SK-N-SH (cell line): ENCODE results near the gene SDK1. TPM values are rescaled to one million over a fixed set of nuclear protein-coding genes. Genes with fewer than 3 reads are reported as not detected.

Experiments
- CTCF ChIA-PET: fragments of 300-600, 350-600 bp; formaldehyde crosslinking; extraction: SDS; loops from one replicate; lab custom pipeline; 2021; lab: Yijun Ruan, JAX
- POLR2A ChIA-PET: fragments of 350-600 bp; sonication (Branson Sonifier 250); formaldehyde crosslinking; extraction: SDS; loops from one replicate; lab custom pipeline; 2020; ENCODE audit warnings: antibody characterized with exemption, inconsistent platforms; lab: Yijun Ruan, JAX
- DNase-seq: peaks from one replicate; pipeline ENCODE4 v3.0.0; 2012
- H2AFZ ChIP-seq: fragments of 200-600 bp; sonication (generic); 2 replicates; pipeline ENCODE4 v1.8.1; 2016; ENCODE audit warnings: antibody characterized with exemption, mild to moderate bottlenecking, low read depth
- H3F3A ChIP-seq: fragments of 200-600 bp; sonication (generic); replicated peaks from 2 replicates; pipeline ENCODE3; 2016; ENCODE audit warnings: antibody characterized with exemption, mild to moderate bottlenecking; ENCODE audit not compliant: insufficient read depth
- H3K27ac ChIP-seq, 2 experiments: fragments of 200-500 bp in 1 of 2; fragments of 200-600 bp in 1 of 2; sonication (Bioruptor generic) in 1 of 2; sonication (generic), shearing (Covaris generic) in 1 of 2; 2 replicates each; pipeline versions ENCODE4 v1.5.1 to v1.6.1; 2014 to 2016; ENCODE audit warnings: low read depth in 2 of 2, inconsistent platforms in 1 of 2, low read length in 1 of 2, mild to moderate bottlenecking in 1 of 2, mixed read lengths in 1 of 2
- H3K27me3 ChIP-seq: fragments of 200-600 bp; sonication (generic), shearing (Covaris generic); 2 replicates; pipeline ENCODE4 v1.6.1; 2016; ENCODE audit warnings: mixed run types; ENCODE audit not compliant: insufficient read depth
- H3K36me3 ChIP-seq, 2 experiments: fragments of 200-500 bp in 1 of 2; fragments of 200-600 bp in 1 of 2; sonication (Bioruptor generic) in 1 of 2; sonication (generic) in 1 of 2; replicated peaks in 1 of 2; 2 replicates each; pipeline versions ENCODE3 to v1.5.1; 2014 to 2016; ENCODE audit warnings: low read length in 1 of 2, mild to moderate bottlenecking in 1 of 2; ENCODE audit not compliant: insufficient read depth in 2 of 2, control insufficient read depth in 1 of 2
- H3K4me1 ChIP-seq, 2 experiments: fragments of 200-500 bp in 1 of 2; fragments of 200-600 bp in 1 of 2; sonication (Bioruptor generic) in 1 of 2; sonication (generic), shearing (Covaris generic) in 1 of 2; 2 replicates each; pipeline versions ENCODE4 v1.5.1 to v1.6.1; 2014 to 2016; ENCODE audit warnings: low read depth in 1 of 2, low read length in 1 of 2, mixed run types in 1 of 2; ENCODE audit not compliant: insufficient read depth in 2 of 2, control insufficient read depth in 1 of 2
- H3K4me2 ChIP-seq: fragments of 200-600 bp; sonication (generic), shearing (Covaris generic); 2 replicates; pipeline ENCODE4 v1.6.1; 2017; ENCODE audit warnings: mixed run types
- H3K4me3 ChIP-seq, 2 experiments: fragments of 200-500 bp in 1 of 2; fragments of 200-600 bp in 1 of 2; sonication (Bioruptor generic) in 1 of 2; sonication (generic), shearing (Covaris generic) in 1 of 2; 2 replicates each; pipeline versions ENCODE4 v1.5.1 to v1.8.1; 2014 to 2016; ENCODE audit warnings: low read depth in 2 of 2, inconsistent platforms in 1 of 2, low read length in 1 of 2, mild to moderate bottlenecking in 1 of 2, mixed read lengths in 1 of 2, moderate library complexity in 1 of 2
- H3K79me2 ChIP-seq: fragments of 200-600 bp; sonication (generic); 2 replicates; pipeline ENCODE4 v1.8.1; 2017; ENCODE audit warnings: mild to moderate bottlenecking; ENCODE audit not compliant: insufficient read depth
- H3K9ac ChIP-seq: fragments of 200-600 bp; sonication (generic); 2 replicates; pipeline ENCODE4 v1.6.1; 2017; ENCODE audit warnings: mixed run types
- H3K9me2 ChIP-seq: fragments of 200-600 bp; sonication (generic); 2 replicates; pipeline ENCODE4 v1.6.1; 2017; ENCODE audit warnings: mixed run types
- H3K9me3 ChIP-seq: fragments of 200-600 bp; sonication (generic); 2 replicates; pipeline ENCODE4 v1.6.1; 2017; ENCODE audit warnings: mixed run types, mild to moderate bottlenecking, moderate library complexity
- H4K20me1 ChIP-seq: fragments of 200-600 bp; sonication (generic); 2 replicates; pipeline ENCODE4 v1.6.1; 2017; ENCODE audit warnings: mild to moderate bottlenecking, mixed run types; ENCODE audit not compliant: insufficient read depth
- CHD2 ChIP-seq: fragments of 150-350 bp; IDR thresholded peaks from 2 replicates; pipeline ENCODE4 v1.6.1; 2018; ENCODE audit warnings: low read length; ENCODE audit not compliant: partially characterized antibody
- EP300 ChIP-seq, 2 experiments: IDR thresholded peaks; 2 replicates each; pipeline versions ENCODE4 v1.4.0 to v1.6.1; 2012; ENCODE audit warnings: borderline replicate concordance in 1 of 2, low read depth in 1 of 2, low read length in 1 of 2
- FOXM1 ChIP-seq: IDR thresholded peaks from 2 replicates; pipeline ENCODE4 v1.4.0; 2012; ENCODE audit warnings: low read depth, mild to moderate bottlenecking
- GABPA ChIP-seq: IDR thresholded peaks from 2 replicates; pipeline ENCODE4 v1.4.0; 2012; ENCODE audit warnings: low read depth, mild to moderate bottlenecking
- JUND ChIP-seq: IDR thresholded peaks from 2 replicates; pipeline ENCODE4 v1.4.0; 2012
- MAX ChIP-seq: IDR thresholded peaks from 2 replicates; pipeline ENCODE4 v1.4.0; 2012; ENCODE audit warnings: low read depth
- MEF2A ChIP-seq: IDR thresholded peaks from 2 replicates; pipeline ENCODE4 v1.4.0; 2012; ENCODE audit warnings: low read depth, borderline replicate concordance
- NFIC ChIP-seq: IDR thresholded peaks from 2 replicates; pipeline ENCODE4 v1.4.0; 2012; ENCODE audit warnings: borderline replicate concordance
- PBX3 ChIP-seq: IDR thresholded peaks from 2 replicates; pipeline ENCODE4; 2012
- RAD21 ChIP-seq: IDR thresholded peaks from 2 replicates; pipeline ENCODE4 v1.6.1; 2012; ENCODE audit warnings: mild to moderate bottlenecking, low read length
- RCOR1 ChIP-seq: fragments of 150-350 bp; IDR thresholded peaks from 2 replicates; pipeline ENCODE4 v1.6.1; 2017; ENCODE audit warnings: antibody characterized with exemption, low read length
- RXRA ChIP-seq: IDR thresholded peaks from 2 replicates; pipeline ENCODE4 v1.4.0; 2012; ENCODE audit warnings: low read depth, mild to moderate bottlenecking, borderline replicate concordance
- SIN3A ChIP-seq: IDR thresholded peaks from 2 replicates; pipeline ENCODE4 v1.6.1; 2012; ENCODE audit warnings: low read depth, mild to moderate bottlenecking, low read length, moderate library complexity, borderline replicate concordance
- SMC3 ChIP-seq: IDR thresholded peaks from 2 replicates; pipeline ENCODE4 v1.6.1; 2012; ENCODE audit warnings: low read depth, low read length, improper control_type of control experiment
- TAF1 ChIP-seq: IDR thresholded peaks from 2 replicates; pipeline ENCODE4 v1.6.1; 2012; ENCODE audit warnings: low read depth, mild to moderate bottlenecking, low read length, moderate library complexity, borderline replicate concordance
- WGBS: methylation state at CpG from one replicate; pipeline ENCODE4 v1.1.6; 2017; ENCODE audit warnings: low lambda C conversion rate; 5-methylcytosine and 5-hydroxymethylcytosine counted together
- polyA plus RNA-seq, 3 experiments: library from polyadenylated mRNA; depleted of rRNA; stranded (reverse); fragments of >200 nt; gene quantifications; 2 replicates each; pipeline ENCODE4 v1.2.3, GENCODE V29; 2012
- TF ChIP-seq, protein P1 (sequence below): IDR thresholded peaks from 2 replicates; pipeline ENCODE4 v1.6.1; 2012; ENCODE audit warnings: mild to moderate bottlenecking, low read depth, low read length, moderate library complexity
- TF ChIP-seq, protein P2 (sequence below): fragments of 200-600 bp; sonication (generic); IDR thresholded peaks from 2 replicates; pipeline ENCODE4 v1.6.1; 2017; ENCODE audit warnings: antibody characterized with exemption, mild to moderate bottlenecking, moderate library complexity

SDK1 gene
- polyA plus RNA-seq, 1 of the 3 experiments (the other 2 are of a cell fraction), result 1.2 TPM

- ChIA-PET CTCF (interaction anchor here (0.7 to 1.3 kb wide), 2 partner anchors 786 to 864 kb away, joined by 3 read pairs; no protein-coding TSS in a partner anchor), POLR2A (no interaction called here)
- 80% methylated on average over 2 of the region's 2 CpGs for WGBS
- TF ChIP-seq RXRA, result no peak
- TF ChIP-seq EP300 (IDR thresholded peaks at IDR 0.05; ENCODE audit: borderline replicate concordance in 1 of 2, low read depth in 1 of 2, low read length in 1 of 2), result no peak
- TF ChIP-seq SMC3, result no peak
- TF ChIP-seq MAX, result no peak
- no peak for TF ChIP-seq FOXM1
- no peak for TF ChIP-seq PBX3
- no peak for TF ChIP-seq RCOR1
- no peak for TF ChIP-seq SIN3A
- no peak for TF ChIP-seq MEF2A
- TF ChIP-seq GABPA, result no peak
- TF ChIP-seq RAD21, result no peak
- TF ChIP-seq TAF1, result no peak
- TF ChIP-seq JUND, result no peak
- TF ChIP-seq, protein P1, sequence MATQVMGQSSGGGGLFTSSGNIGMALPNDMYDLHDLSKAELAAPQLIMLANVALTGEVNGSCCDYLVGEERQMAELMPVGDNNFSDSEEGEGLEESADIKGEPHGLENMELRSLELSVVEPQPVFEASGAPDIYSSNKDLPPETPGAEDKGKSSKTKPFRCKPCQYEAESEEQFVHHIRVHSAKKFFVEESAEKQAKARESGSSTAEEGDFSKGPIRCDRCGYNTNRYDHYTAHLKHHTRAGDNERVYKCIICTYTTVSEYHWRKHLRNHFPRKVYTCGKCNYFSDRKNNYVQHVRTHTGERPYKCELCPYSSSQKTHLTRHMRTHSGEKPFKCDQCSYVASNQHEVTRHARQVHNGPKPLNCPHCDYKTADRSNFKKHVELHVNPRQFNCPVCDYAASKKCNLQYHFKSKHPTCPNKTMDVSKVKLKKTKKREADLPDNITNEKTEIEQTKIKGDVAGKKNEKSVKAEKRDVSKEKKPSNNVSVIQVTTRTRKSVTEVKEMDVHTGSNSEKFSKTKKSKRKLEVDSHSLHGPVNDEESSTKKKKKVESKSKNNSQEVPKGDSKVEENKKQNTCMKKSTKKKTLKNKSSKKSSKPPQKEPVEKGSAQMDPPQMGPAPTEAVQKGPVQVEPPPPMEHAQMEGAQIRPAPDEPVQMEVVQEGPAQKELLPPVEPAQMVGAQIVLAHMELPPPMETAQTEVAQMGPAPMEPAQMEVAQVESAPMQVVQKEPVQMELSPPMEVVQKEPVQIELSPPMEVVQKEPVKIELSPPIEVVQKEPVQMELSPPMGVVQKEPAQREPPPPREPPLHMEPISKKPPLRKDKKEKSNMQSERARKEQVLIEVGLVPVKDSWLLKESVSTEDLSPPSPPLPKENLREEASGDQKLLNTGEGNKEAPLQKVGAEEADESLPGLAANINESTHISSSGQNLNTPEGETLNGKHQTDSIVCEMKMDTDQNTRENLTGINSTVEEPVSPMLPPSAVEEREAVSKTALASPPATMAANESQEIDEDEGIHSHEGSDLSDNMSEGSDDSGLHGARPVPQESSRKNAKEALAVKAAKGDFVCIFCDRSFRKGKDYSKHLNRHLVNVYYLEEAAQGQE, result no peak
- TF ChIP-seq NFIC, result no peak
- TF ChIP-seq CHD2, result no peak
- TF ChIP-seq, protein P2, sequence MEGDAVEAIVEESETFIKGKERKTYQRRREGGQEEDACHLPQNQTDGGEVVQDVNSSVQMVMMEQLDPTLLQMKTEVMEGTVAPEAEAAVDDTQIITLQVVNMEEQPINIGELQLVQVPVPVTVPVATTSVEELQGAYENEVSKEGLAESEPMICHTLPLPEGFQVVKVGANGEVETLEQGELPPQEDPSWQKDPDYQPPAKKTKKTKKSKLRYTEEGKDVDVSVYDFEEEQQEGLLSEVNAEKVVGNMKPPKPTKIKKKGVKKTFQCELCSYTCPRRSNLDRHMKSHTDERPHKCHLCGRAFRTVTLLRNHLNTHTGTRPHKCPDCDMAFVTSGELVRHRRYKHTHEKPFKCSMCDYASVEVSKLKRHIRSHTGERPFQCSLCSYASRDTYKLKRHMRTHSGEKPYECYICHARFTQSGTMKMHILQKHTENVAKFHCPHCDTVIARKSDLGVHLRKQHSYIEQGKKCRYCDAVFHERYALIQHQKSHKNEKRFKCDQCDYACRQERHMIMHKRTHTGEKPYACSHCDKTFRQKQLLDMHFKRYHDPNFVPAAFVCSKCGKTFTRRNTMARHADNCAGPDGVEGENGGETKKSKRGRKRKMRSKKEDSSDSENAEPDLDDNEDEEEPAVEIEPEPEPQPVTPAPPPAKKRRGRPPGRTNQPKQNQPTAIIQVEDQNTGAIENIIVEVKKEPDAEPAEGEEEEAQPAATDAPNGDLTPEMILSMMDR, result no peak
- H3K9me3 ChIP-seq, result no peaks in the 10 kb centered on the region
- no peaks in the 10 kb centered on the region for H3K27me3 ChIP-seq
- H3K9me2 ChIP-seq, result no peaks in the 10 kb centered on the region
- no peaks in the 10 kb centered on the region for H3K79me2 ChIP-seq
- H3K9ac ChIP-seq, result no peak overlapping the region
- no peaks in the 10 kb centered on the region for H4K20me1 ChIP-seq
- H3K4me2 ChIP-seq, result no peak overlapping the region
- no peak overlapping the region for H2AFZ ChIP-seq
- DNase-seq, result no peak
- no peak overlapping the region for H3K27ac ChIP-seq
- no peaks in the 10 kb centered on the region for H3K36me3 ChIP-seq
- no peaks in the 10 kb centered on the region for H3F3A ChIP-seq
- H3K4me1 ChIP-seq, result no peaks in the 10 kb centered on the region
- H3K4me3 ChIP-seq, result no peak overlapping the region
Observed at GRCh38 chr7:3650844-3651243, 349.8 kb downstream of the SDK1 start.
